ENCODE measurements around the gene GSTA4. TPM values are rescaled to one million over a fixed set of nuclear protein-coding genes. Genes with fewer than 3 reads are reported as not detected.

Gene GSTA4
- total and polyA plus RNA-seq, 2 experiments from 2014 or later: 19.3 to 29.9 TPM

DNA sequence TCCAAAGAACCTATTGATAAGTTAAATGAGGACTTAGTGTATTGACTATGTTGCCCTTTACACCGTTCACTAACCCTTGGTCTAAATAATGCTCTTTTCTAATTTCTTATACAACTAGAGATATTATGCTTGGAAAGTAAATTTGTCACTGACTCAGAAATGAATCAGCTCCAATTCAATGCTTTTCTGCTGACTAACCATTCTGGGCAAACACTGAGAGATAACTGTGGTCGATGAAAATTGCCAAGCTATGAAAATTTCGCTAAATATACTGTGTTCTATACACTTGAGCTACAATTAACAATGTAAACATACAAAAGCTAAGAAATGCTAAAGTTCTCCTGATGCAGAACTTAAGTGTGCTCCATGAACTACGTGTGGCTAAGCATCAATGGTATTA lies 47.0 kb upstream of the GSTA4 start (continued):
- TF ChIP-seq JUNB (IDR thresholded peaks at IDR 0.05; ENCODE audit: unreplicated experiment) (no peak), STAT1 (IDR thresholded peaks at IDR 0.05; ENCODE audit: unreplicated experiment) (no peak), CREB1 (CRISPR knock-in tag; IDR thresholded peaks at IDR 0.05; ENCODE audit: low read depth) (no peak)
- TF ChIP-seq, protein P1, sequence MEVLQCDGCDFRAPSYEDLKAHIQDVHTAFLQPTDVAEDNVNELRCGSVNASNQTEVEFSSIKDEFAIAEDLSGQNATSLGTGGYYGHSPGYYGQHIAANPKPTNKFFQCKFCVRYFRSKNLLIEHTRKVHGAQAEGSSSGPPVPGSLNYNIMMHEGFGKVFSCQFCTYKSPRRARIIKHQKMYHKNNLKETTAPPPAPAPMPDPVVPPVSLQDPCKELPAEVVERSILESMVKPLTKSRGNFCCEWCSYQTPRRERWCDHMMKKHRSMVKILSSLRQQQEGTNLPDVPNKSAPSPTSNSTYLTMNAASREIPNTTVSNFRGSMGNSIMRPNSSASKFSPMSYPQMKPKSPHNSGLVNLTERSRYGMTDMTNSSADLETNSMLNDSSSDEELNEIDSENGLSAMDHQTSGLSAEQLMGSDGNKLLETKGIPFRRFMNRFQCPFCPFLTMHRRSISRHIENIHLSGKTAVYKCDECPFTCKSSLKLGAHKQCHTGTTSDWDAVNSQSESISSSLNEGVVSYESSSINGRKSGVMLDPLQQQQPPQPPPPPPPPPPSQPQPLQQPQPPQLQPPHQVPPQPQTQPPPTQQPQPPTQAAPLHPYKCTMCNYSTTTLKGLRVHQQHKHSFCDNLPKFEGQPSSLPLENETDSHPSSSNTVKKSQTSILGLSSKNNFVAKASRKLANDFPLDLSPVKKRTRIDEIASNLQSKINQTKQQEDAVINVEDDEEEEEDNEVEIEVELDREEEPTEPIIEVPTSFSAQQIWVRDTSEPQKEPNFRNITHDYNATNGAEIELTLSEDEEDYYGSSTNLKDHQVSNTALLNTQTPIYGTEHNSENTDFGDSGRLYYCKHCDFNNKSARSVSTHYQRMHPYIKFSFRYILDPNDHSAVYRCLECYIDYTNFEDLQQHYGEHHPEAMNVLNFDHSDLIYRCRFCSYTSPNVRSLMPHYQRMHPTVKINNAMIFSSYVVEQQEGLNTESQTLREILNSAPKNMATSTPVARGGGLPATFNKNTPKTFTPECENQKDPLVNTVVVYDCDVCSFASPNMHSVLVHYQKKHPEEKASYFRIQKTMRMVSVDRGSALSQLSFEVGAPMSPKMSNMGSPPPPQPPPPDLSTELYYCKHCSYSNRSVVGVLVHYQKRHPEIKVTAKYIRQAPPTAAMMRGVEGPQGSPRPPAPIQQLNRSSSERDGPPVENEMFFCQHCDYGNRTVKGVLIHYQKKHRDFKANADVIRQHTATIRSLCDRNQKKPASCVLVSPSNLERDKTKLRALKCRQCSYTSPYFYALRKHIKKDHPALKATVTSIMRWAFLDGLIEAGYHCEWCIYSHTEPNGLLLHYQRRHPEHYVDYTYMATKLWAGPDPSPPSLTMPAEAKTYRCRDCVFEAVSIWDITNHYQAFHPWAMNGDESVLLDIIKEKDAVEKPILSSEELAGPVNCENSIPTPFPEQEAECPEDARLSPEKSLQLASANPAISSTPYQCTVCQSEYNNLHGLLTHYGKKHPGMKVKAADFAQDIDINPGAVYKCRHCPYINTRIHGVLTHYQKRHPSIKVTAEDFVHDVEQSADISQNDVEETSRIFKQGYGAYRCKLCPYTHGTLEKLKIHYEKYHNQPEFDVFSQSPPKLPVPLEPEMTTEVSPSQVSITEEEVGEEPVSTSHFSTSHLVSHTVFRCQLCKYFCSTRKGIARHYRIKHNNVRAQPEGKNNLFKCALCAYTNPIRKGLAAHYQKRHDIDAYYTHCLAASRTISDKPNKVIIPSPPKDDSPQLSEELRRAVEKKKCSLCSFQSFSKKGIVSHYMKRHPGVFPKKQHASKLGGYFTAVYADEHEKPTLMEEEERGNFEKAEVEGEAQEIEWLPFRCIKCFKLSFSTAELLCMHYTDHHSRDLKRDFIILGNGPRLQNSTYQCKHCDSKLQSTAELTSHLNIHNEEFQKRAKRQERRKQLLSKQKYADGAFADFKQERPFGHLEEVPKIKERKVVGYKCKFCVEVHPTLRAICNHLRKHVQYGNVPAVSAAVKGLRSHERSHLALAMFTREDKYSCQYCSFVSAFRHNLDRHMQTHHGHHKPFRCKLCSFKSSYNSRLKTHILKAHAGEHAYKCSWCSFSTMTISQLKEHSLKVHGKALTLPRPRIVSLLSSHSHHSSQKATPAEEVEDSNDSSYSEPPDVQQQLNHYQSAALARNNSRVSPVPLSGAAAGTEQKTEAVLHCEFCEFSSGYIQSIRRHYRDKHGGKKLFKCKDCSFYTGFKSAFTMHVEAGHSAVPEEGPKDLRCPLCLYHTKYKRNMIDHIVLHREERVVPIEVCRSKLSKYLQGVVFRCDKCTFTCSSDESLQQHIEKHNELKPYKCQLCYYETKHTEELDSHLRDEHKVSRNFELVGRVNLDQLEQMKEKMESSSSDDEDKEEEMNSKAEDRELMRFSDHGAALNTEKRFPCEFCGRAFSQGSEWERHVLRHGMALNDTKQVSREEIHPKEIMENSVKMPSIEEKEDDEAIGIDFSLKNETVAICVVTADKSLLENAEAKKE (CRISPR knock-in tag; IDR thresholded peaks at IDR 0.05): no peak

DNA sequence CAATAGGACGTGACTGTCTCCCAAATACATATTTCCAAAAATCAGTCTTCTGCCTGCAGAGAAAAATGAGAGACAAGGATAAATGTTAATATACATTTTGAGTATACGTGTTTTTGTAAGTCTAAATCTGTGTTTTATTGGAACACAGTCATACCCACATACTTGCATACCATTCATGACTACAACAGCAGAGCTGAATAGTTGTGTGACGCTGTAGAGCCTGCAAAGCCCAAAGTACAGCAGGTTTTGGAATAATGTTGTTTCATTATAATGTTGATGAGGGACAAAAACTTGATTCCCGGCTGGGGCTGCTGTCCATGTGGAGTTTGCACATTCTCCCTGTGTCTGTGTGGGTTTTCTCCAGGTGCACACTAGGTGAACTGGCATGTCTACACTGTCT lies 46.3 kb upstream of the GSTA4 start:
- DNase-seq (ENCODE audit: low spot score) (no peak), ATAC-seq (no peak)
- Histone ChIP-seq H3K27me3 (ENCODE audit: insufficient read depth) (no peaks in the 10 kb centered on the region), H3F3A (replicated peaks; ENCODE audit: low read depth) (no peaks in the 10 kb centered on the region), H3K4me2 (no peak overlapping the region), H3K4me3 (no peak overlapping the region), H3K27ac (ENCODE audit: low read depth) (no peak overlapping the region), H3K9me2 (ENCODE audit: insufficient read depth) (no peaks in the 10 kb centered on the region), H2AFZ (no peak overlapping the region), H4K20me1 (replicated peaks; ENCODE audit: insufficient read depth) (no peaks in the 10 kb centered on the region; the same call in 1 of the 2 replicates), H3K4me1 (ENCODE audit: insufficient read depth) (peaks cover 12% of the 10 kb centered on the region), H3K79me2 (replicated peaks; ENCODE audit: insufficient read depth) (no peaks in the 10 kb centered on the region; the same call in 1 of the 2 replicates), H3K36me3 (ENCODE audit: insufficient read depth) (no peaks in the 10 kb centered on the region)
- Mint-ChIP-seq H3K36me3 (ENCODE audit: low read depth) (peaks cover 26% of the 10 kb centered on the region), H3K27ac (no peak overlapping the region), H3K9me3 (no peaks in the 10 kb centered on the region), H3K27me3 (ENCODE audit: insufficient read depth, low read depth, poor library complexity) (peaks cover 4% of the 10 kb centered on the region), H3K4me3 (no peak overlapping the region), H3K4me1 (peaks cover 21% of the 10 kb centered on the region)
- TF ChIP-seq, protein P2, sequence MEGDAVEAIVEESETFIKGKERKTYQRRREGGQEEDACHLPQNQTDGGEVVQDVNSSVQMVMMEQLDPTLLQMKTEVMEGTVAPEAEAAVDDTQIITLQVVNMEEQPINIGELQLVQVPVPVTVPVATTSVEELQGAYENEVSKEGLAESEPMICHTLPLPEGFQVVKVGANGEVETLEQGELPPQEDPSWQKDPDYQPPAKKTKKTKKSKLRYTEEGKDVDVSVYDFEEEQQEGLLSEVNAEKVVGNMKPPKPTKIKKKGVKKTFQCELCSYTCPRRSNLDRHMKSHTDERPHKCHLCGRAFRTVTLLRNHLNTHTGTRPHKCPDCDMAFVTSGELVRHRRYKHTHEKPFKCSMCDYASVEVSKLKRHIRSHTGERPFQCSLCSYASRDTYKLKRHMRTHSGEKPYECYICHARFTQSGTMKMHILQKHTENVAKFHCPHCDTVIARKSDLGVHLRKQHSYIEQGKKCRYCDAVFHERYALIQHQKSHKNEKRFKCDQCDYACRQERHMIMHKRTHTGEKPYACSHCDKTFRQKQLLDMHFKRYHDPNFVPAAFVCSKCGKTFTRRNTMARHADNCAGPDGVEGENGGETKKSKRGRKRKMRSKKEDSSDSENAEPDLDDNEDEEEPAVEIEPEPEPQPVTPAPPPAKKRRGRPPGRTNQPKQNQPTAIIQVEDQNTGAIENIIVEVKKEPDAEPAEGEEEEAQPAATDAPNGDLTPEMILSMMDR (conservative IDR thresholded peaks at IDR 0.05; ENCODE audit: low read depth in 2 of 2): no peak
- TF ChIP-seq NANOG (IDR thresholded peaks at IDR 0.05; ENCODE audit: borderline replicate concordance): no peak
